ENCODE results near the gene PRDM2.

DNA sequence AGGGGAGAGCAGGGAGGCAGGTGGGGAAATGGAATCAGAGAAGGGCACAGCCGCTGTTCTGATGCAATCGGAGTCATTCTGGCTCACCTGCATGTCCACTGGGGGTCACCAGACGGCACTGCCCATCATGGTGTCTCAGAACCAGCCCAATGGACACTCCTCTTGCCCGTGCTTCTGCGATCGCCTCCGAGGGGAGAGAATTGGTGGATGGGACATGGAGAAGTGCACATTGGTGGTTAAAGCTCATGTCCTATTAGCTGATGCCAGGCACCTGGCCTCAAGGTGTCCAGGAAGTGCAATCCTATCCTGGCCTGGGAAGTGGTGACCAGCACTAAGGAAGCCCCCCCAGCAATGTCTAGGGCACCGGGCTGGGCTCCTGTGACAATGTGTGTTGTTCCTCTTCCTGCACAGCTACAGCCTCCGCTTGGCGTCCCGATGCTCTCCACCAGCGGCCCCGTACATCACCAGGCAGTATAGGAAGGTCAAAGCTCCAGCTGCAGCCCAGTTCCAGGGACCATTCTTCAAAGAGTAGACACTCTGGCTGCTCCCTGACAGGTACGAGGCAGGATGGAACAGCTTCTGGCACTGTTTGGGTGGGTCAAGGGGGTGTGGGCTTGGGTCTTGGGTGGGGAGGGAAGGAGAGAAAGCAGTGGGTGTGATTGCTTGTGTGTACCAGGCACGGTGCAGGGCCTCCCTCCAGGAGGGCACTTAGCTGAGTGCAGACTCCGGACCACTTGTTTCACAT is 116.2 kb downstream of the PRDM2 start:
- TF ChIP-seq, protein P1, sequence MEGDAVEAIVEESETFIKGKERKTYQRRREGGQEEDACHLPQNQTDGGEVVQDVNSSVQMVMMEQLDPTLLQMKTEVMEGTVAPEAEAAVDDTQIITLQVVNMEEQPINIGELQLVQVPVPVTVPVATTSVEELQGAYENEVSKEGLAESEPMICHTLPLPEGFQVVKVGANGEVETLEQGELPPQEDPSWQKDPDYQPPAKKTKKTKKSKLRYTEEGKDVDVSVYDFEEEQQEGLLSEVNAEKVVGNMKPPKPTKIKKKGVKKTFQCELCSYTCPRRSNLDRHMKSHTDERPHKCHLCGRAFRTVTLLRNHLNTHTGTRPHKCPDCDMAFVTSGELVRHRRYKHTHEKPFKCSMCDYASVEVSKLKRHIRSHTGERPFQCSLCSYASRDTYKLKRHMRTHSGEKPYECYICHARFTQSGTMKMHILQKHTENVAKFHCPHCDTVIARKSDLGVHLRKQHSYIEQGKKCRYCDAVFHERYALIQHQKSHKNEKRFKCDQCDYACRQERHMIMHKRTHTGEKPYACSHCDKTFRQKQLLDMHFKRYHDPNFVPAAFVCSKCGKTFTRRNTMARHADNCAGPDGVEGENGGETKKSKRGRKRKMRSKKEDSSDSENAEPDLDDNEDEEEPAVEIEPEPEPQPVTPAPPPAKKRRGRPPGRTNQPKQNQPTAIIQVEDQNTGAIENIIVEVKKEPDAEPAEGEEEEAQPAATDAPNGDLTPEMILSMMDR (IDR thresholded peaks at IDR 0.05; ENCODE audit: low read length) = no peak
- TF ChIP-seq EZH2 (optimal IDR thresholded peaks at IDR 0.05; ENCODE audit: low read depth, low read length) (no peak), EZH2phosphoT487 (IDR thresholded peaks at IDR 0.05; ENCODE audit: low read length) (no peak)
